Endodermal cell (in vitro differentiated cells): ENCODE results near the gene CD44. TPM values are rescaled to one million over a fixed set of nuclear protein-coding genes. Genes with fewer than 3 reads are reported as not detected.

Experiments used
- DNase-seq: peaks from one replicate; pipeline ENCODE4 v3.0.0-alpha.2; 2017
- H3K27ac ChIP-seq: 2 replicates; pipeline ENCODE4 v1.5.1; 2013; ENCODE audit warnings: mild to moderate bottlenecking, low read depth, low read length, moderate library complexity
- H3K27me3 ChIP-seq: 2 replicates; pipeline ENCODE4 v1.6.1; 2013; ENCODE audit warnings: mild to moderate bottlenecking, low read length, moderate library complexity; ENCODE audit not compliant: insufficient read depth, control insufficient read depth, poor library complexity, severe bottlenecking
- H3K36me3 ChIP-seq: 2 replicates; pipeline ENCODE4 v1.7.0; 2013; ENCODE audit warnings: mild to moderate bottlenecking, low read length, moderate library complexity; ENCODE audit not compliant: control insufficient read depth, insufficient read depth
- H3K4me1 ChIP-seq: one replicate; pipeline ENCODE4 v1.7.0; 2013; ENCODE audit warnings: low read length; ENCODE audit not compliant: control insufficient read depth, insufficient read depth
- H3K4me3 ChIP-seq: 2 replicates; pipeline ENCODE4 v1.5.1; 2013; ENCODE audit warnings: mild to moderate bottlenecking, low read length, moderate library complexity
- H3K9ac ChIP-seq: 2 replicates; pipeline ENCODE4 v1.6.1; 2013; ENCODE audit warnings: mild to moderate bottlenecking, low read length, moderate library complexity; ENCODE audit not compliant: poor library complexity, severe bottlenecking; ENCODE audit errors: extremely low read depth
- H3K9me3 ChIP-seq: 2 replicates; pipeline ENCODE4 v1.6.1; 2013; ENCODE audit warnings: mild to moderate bottlenecking, low read length, moderate library complexity; ENCODE audit not compliant: control insufficient read depth
- H3K27ac Mint-ChIP-seq: 2 replicates; pipeline ENCODE4 v1.8.0; 2020; ENCODE audit warnings: mixed read lengths
- H3K27me3 Mint-ChIP-seq: 2 replicates; pipeline ENCODE4 v1.8.0; 2021; ENCODE audit warnings: mild to moderate bottlenecking, mixed read lengths; ENCODE audit not compliant: insufficient read depth
- H3K36me3 Mint-ChIP-seq: 2 replicates; pipeline ENCODE4 v1.8.0; 2020; ENCODE audit warnings: low read depth, mixed read lengths
- H3K4me1 Mint-ChIP-seq: 2 replicates; pipeline ENCODE4 v1.8.0; 2020; ENCODE audit warnings: mixed read lengths
- H3K4me3 Mint-ChIP-seq: 2 replicates; pipeline ENCODE4 v1.8.0; 2020; ENCODE audit warnings: mild to moderate bottlenecking, moderate library complexity, mixed read lengths
- H3K9me3 Mint-ChIP-seq: 2 replicates; pipeline ENCODE4 v1.8.0; 2020; ENCODE audit warnings: mild to moderate bottlenecking, mixed read lengths
- WGBS, 2 experiments: methylation state at CpG; one replicate each; pipeline versions ENCODE4 v1.1.5 to v1.1.7; 2013; ENCODE audit warnings: missing lambda C conversion rate in 2 of 2, mixed read lengths in 1 of 2; ENCODE audit not compliant: insufficient coverage in 1 of 2, insufficient read length in 1 of 2; 5-methylcytosine and 5-hydroxymethylcytosine counted together
- total RNA-seq, 2 donors: library from RNA; stranded (reverse); fragmentation: NEBNext Ultra II Directional in 1 of 2; extraction: Animal tissue kit (Norgen Biotek cat#: 25700) in 1 of 2; gene quantifications; 2 replicates in 1 of 2; 3 replicates in 1 of 2; pipeline ENCODE4 v1.2.1, GENCODE V29; 2021
- TF ChIP-seq, protein P1 (sequence below): fragments of 200-600 bp; sonication (generic); conservative IDR thresholded peaks from 2 replicates; pipeline ENCODE4 v1.5.0; 2021; ENCODE audit warnings: antibody characterized with exemption, mild to moderate bottlenecking

Gene CD44
- total RNA-seq, 2 donors from 2014 or later: 1.2 to 4.6 TPM

DNA sequence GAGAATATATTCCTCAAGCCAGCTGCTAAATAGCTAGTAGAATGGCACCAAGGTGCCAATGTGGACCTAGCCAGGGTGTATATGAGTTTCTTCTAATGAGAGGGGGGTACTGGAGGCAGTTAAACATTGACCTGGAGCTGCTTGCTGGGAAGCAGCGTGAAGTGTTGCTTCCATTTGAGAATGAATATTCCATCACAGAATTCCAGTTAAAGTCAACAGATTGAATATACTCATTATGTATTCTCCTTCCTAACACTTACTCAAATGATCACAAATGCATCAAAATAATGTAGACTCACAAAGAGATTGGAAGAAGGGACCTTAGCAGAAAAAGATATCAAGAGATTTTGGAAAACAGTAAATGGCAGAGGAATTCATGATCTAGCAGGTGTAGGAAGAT is 102.1 kb downstream of the CD44 start:
- Mint-ChIP-seq H3K9me3 (no peaks in the 10 kb centered on the region), H3K4me3 (no peak overlapping the region), H3K36me3 (no peaks in the 10 kb centered on the region), H3K27me3 (peaks cover 8% of the 10 kb centered on the region), H3K27ac (no peak overlapping the region), H3K4me1 (peaks cover 12% of the 10 kb centered on the region)
- 100% methylated on average over 1 of the region's 1 CpG; no CpG with 5 or more reads in 1 of the 2 experiments for WGBS, 2 experiments
- no peak overlapping the region for H3K9ac ChIP-seq
- DNase-seq: no peak
- no peak overlapping the region for H3K4me3 ChIP-seq
- H3K27ac ChIP-seq: no peak overlapping the region
- H3K4me1 ChIP-seq: no peaks in the 10 kb centered on the region
- peaks cover 4% of the 10 kb centered on the region for H3K9me3 ChIP-seq
- no peaks in the 10 kb centered on the region for H3K36me3 ChIP-seq
- H3K27me3 ChIP-seq: no peaks in the 10 kb centered on the region
- TF ChIP-seq, protein P1, sequence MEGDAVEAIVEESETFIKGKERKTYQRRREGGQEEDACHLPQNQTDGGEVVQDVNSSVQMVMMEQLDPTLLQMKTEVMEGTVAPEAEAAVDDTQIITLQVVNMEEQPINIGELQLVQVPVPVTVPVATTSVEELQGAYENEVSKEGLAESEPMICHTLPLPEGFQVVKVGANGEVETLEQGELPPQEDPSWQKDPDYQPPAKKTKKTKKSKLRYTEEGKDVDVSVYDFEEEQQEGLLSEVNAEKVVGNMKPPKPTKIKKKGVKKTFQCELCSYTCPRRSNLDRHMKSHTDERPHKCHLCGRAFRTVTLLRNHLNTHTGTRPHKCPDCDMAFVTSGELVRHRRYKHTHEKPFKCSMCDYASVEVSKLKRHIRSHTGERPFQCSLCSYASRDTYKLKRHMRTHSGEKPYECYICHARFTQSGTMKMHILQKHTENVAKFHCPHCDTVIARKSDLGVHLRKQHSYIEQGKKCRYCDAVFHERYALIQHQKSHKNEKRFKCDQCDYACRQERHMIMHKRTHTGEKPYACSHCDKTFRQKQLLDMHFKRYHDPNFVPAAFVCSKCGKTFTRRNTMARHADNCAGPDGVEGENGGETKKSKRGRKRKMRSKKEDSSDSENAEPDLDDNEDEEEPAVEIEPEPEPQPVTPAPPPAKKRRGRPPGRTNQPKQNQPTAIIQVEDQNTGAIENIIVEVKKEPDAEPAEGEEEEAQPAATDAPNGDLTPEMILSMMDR: no peak

DNA sequence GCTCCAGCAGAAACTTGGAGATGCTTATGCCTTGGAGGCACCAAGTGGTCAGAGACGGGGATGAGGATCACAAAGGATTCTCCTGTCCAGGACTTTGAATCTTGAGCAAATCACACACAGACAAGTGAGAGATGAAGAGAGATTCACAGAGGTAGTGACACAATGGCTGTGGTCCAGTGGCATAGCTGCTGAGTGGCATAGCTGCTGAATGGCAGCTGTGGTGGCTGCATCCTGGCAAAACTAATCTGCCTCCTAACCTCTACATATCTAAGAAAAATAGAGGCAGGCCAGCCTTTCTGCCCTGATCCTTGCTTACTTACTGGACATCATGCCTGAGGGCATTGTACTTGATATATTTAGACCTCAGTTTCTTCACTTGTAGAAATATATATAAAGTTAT is 102.6 kb downstream of the CD44 start:
- no peaks in the 10 kb centered on the region for H3K4me1 ChIP-seq
- no peak overlapping the region for H3K9ac ChIP-seq
- H3K27me3 ChIP-seq: no peaks in the 10 kb centered on the region
- H3K4me1 Mint-ChIP-seq: peaks cover 12% of the 10 kb centered on the region
- H3K27me3 Mint-ChIP-seq: peaks cover 3% of the 10 kb centered on the region
- no peak overlapping the region for H3K4me3 ChIP-seq
- no peak overlapping the region for H3K27ac ChIP-seq
- H3K27ac Mint-ChIP-seq: no peak overlapping the region
- peaks cover 4% of the 10 kb centered on the region for H3K9me3 ChIP-seq
- TF ChIP-seq, protein P1: no peak
- no peak for DNase-seq
- H3K9me3 Mint-ChIP-seq: no peaks in the 10 kb centered on the region
- 84% methylated on average over 1 of the region's 1 CpG; no CpG with 5 or more reads in 1 of the 2 experiments for WGBS, 2 experiments
- no peaks in the 10 kb centered on the region for H3K36me3 Mint-ChIP-seq
- no peak overlapping the region for H3K4me3 Mint-ChIP-seq
- H3K36me3 ChIP-seq: no peaks in the 10 kb centered on the region

DNA sequence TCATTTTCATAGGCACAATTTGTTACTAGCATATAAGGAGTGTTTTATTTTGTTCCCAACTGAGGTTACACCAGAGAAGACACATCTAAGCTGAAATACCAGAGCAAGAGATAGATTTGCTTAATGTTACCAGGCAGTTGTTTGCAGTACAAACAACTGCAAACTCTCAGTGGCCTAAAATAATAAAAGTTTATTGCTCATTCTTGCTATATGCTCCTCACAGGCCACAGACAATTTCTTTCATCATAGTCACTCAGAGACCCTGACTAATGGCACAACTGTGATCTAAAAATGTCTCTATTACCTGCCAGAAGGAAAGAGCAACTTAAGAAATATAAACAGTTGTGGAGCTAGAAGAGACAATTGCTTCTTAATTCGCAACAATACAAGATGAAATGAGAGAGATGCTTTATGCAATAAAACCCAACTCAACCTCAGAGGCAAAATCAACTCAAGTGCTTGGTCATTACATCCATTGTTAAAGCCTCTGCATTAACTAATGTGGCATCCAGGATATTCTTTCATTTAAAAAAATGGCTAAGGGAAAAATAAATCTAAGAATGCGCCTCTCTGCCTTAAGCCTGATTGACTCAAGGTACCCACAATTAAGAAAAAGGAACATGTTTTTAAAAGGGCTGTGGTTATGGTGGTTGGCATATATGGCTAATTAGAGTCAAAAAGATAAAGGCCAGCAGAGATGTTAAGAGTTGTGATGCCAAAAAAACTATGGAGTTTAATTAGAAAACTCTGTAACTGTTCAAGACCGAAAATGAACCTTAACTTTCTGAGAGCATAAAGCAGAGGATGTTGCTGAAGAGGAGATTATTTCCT is 103.7 kb downstream of the CD44 start:
- H3K27ac ChIP-seq: no peak overlapping the region
- TF ChIP-seq, protein P1: no peak
- Mint-ChIP-seq H3K9me3 (no peaks in the 10 kb centered on the region), H3K27ac (no peak overlapping the region), H3K27me3 (peaks cover 2% of the 10 kb centered on the region), H3K4me3 (no peak overlapping the region), H3K4me1 (peaks cover 12% of the 10 kb centered on the region), H3K36me3 (no peaks in the 10 kb centered on the region)
- 89 to 96% methylated on average over 3 of the region's 3 CpGs for WGBS, 2 experiments
- H3K4me3 ChIP-seq: no peak overlapping the region
- H3K4me1 ChIP-seq: no peaks in the 10 kb centered on the region
- no peaks in the 10 kb centered on the region for H3K27me3 ChIP-seq
- peaks cover 4% of the 10 kb centered on the region for H3K9me3 ChIP-seq
- DNase-seq: no peak
- no peak overlapping the region for H3K9ac ChIP-seq
- H3K36me3 ChIP-seq: no peaks in the 10 kb centered on the region
